HG02623 (cell line): ENCODE measurements around the gene EXOC4.
"Not testable (repeated sequence)": the region's sequence is repeated elsewhere in the genome, so short reads cannot be mapped to it uniquely, and the experiment has no call there.

Source experiments
- ATAC-seq: cut with Tn5 transposase; IDR thresholded peaks from one replicate; pipeline ENCODE4 v1.9.1; 2021; ENCODE audit warnings: moderate library complexity; ENCODE audit not compliant: unreplicated experiment

Gene EXOC4

DNA sequence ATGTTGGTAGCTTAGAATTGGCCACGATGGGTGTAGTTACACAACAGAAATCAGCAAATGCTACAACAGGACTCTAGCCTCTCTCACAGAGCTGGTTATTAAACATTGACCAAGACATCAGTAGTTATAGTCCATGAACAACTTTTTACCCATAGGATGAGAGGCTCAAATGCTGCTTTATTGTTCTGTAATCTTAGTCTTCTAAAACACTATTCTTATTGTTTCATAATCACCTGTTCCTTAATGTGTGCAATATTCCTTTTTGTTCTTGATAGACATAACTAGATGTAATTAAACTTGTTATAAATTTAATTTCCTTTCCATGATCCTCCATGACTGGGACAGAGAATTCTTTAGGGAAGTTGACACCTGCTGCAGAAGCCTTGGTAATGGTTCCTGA is 356.9 kb downstream of the EXOC4 start:
- no peak for ATAC-seq

DNA sequence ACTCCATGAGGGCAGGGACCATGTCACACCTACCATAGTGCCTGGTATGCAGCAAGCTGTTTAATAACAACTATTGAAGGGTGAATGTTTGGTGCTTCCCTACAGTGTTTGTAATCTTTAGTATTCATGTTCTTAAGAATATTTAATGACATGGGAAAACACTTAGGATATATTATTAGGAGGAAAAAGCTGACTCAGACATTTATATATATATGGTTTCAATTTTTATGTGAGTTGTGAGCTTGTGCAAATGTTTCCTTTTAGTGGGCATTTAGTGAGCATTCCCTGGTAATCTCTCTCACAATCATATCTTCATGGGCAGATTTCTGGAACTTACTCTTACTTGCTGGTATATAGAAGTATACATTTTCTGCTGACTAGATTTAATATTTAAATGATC is 359.1 kb downstream of the EXOC4 start:
- ATAC-seq, result no peak

DNA sequence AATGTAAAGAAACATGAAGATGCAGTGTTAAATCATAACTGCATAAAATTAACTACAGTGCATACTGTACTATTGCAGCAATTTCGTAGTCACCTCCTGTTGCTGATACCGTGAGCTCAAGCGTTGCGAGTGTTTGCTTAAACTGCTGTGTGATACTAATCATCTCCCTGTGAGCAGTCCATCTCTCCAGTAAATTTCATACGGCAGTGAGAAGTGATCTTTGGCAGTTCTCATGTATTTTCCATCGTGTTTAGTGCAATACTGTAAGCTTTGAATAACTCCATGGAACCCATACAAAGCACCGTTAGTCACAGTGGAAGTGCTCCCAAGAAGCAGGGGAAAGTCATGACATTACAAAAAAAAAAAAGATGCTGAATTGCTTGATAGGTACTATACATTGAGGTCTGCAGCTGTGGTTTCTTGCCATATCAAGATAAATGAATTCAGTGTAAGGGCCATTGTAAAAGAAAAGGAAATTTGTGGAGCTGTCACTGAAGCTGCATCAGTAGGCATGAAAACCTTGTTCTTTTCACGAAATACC is 360.4 kb downstream of the EXOC4 start:
- ATAC-seq, result no peak

DNA sequence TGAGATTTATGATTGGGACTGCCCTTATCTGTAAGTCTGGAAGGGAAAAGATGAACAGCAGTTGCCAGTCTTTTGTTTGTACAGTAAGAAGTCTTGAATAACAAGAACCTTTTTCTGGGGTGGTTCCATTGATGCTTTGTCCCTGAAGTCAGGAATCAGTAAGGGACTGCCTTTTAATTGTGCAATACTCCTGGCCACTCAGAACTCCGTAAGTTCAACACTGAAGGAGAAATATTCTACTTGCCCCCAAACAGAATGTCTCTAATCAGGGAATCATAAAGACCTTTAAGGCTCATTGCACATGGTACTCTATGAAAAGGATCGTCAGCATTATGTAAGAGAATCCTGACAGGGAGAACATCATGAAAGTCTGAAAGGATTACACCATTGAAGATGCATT is 361.4 kb downstream of the EXOC4 start:
- ATAC-seq, result no peak

DNA sequence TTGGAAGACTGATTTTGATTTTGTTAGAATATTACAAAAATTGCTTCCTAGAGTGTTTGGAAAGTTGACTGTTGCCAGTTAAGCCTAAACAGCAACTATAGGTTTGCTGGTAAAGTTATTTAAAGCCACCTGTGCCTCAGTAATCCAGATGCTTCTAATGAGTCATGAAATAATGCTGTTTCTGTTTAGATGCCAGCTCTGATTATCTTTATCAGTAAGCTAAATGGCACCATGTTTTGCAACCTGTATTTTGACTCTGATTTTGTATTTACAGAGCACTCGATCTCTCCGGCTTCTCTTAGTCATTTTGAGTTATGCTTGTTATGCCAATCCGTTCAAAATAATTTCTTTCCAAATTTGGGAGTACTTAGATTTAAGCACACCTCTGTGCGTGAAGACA is 366.1 kb downstream of the EXOC4 start:
- ATAC-seq, result no peak

DNA sequence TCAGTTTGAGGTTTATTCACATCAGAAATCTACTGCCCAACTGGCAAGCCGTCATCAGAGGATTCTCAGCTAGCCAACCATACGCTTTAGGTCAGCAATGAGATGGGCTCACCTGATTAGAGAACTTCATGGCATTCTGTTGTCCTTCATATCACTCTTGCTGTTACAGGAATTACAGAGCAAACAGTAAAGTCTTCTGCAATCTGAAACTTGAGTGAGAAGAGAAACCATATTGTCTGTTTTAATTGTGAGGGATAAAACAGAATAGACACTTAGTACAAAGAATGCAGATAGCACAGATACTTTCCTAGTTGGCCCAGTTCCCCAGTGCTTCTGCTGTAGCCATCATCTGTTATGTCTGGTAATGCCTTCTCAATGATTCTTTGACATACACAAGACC is 366.6 kb downstream of the EXOC4 start:
- ATAC-seq, result no peak

DNA sequence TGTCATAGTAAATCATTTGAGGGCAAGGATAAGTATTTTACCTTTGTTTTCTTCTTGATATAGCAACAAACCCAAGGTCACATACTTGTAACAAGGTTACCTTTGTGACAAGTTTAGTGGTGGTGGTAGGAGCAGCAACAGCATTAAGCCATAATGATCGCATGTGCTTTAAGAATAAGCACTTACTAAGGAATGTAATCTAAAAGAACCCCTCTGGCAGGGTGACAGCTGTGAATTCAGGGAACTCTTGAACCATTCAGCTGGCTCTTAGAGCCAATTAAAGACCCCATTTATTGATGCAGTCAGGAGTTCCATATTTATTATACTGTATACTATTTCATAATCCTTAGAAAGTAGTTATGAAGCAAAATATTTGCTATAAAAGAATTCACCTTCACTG is 370.8 kb downstream of the EXOC4 start:
- no peak for ATAC-seq

DNA sequence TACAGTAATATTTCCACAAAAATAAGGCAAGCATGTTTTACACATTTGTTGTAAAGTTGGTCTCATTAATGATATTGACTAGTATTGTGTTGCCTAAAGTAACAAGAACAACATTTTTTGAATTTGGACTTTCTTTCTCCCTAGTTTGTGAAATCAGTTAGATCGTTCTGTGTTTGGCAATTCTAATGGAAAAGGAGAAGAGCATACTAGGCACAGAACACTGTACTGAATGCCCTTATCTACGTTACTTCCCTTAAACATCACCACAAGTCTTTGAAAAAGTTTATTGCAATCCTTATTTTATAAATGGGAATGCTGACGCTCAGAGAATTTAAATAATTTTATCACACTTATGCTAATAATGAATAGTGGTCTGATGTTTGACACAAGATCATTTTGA is 372.2 kb downstream of the EXOC4 start:
- ATAC-seq, result no peak

DNA sequence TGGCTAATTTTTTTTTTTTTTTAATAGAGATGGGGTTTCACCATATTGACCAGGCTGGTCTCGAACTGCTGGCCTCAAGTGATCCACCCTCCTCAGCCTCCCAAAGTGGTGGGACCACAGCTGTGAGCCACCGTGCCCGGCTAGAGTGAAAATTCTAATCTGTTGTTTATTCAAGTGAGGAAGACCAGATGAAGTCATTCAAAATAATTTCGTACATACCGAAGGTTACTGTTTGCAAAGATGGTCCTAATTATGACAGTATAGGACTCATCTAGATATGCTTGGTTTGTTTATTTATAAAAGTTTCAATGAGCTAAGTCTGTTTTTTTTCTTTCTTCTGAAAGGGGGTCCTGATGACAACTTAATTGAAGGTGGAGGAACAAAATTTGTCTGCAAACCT is 376.8 kb downstream of the EXOC4 start:
- ATAC-seq, result no peak

DNA sequence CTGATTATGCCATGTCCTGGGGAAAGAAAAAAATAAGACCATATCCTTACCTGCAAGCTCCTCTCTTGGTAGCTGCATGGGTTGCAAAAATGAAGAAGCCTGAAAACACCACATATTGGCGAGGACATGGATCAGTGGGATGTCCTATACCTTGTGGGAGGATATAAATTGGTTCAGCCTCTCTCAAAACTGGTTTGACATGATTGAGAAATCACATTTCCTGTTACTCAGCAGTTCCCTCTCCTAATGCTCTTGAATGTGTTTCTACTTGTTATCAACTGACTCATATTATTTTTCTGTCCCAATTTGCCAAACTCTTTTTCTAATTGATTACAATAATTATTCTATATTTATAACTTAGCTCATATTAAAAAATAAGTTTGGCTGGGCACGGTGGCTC is 380.2 kb downstream of the EXOC4 start:
- ATAC-seq, result no peak

DNA sequence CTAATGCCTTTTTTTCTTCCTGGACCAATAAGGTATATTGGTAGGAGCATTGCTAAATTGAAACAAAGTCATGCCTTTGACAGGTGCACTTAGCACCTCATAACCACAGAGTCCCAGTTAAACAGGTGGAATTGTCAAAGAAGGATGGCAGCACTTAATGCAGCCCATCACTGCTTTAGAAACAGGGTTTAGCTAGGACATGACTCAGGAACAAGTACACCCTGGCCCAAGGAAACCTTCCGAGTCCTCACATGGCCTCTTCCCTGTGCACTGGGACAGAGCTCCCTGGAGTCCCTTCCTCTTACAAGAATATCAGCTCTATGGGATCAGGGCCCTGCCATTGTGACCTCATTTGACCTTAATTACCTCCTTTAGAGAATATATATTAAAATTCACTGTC is 382.7 kb downstream of the EXOC4 start:
- no peak for ATAC-seq

DNA sequence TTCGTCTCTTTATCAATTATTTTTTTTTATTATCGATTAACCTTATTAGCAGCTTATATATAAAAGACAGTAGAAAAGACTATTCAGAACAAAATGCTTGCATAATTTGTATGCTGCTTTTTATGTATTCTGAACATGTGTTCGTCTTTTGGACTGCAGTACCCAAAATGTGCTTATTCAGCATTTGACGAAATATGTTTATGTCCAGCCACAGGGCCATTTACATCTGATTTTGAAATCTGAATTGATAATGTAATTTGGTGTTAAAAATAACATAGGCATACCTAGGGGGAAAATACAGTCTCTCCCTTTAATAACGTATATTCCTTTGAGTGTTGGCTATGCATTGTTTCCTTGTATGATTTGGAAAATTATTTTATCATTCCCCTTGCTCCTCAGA is 386.0 kb downstream of the EXOC4 start:
- no peak for ATAC-seq

DNA sequence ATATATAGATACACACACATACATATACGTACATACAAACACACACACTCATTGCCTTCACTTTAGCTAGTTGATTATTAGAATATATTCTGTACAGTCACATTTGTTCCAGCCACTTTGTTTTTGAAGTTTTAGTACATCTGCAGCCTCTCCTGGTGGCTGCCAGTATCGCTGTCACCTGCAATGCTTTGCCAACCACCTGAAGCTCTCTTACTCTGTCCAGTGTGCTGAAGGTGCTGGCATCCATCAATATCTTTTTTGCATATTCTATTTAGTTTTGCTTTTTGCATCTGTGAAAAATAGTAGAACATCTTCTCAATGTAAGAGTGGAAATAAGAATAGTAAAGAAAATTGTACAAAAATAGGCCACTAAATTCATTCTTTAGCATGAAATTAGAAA is 388.6 kb downstream of the EXOC4 start:
- no peak for ATAC-seq

DNA sequence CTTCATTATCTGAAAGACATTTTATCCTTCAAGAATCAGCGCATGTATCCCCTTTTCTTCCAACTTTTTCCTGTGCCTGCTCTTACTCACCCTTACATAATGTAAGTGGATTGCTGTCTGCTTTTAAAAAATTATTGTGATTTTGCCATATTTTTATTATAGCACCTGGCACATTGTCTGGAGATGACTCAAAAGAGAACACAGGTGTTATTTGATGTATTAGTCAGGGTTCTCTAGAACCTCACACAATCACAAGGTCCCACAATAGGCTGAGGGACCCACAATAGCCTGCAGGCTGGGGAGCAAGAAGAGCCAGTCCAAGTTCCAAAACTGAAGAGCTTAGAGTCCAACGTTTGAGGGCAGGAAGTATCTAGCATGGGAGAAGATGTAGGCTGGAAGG is 390.0 kb downstream of the EXOC4 start:
- no peak for ATAC-seq

DNA sequence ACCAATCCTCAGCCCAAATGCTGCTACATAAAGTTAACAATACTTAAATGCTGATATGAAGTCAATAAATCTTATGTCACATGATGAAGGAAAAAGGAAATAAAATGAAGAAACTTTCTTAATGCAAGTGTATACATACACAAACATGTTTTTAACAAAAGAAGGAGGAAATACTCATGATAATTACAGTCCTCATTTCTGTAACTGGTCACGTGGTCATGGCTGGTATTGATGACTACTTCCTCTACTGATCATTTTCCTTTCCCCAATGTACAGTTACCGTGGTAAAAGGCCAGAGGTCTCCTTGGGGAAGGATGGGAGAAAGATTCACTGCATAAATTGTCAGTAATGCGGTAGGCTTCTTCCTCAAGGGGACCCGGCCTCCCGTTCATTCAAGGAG is 390.8 kb downstream of the EXOC4 start:
- ATAC-seq, result not testable (repeated sequence)

DNA sequence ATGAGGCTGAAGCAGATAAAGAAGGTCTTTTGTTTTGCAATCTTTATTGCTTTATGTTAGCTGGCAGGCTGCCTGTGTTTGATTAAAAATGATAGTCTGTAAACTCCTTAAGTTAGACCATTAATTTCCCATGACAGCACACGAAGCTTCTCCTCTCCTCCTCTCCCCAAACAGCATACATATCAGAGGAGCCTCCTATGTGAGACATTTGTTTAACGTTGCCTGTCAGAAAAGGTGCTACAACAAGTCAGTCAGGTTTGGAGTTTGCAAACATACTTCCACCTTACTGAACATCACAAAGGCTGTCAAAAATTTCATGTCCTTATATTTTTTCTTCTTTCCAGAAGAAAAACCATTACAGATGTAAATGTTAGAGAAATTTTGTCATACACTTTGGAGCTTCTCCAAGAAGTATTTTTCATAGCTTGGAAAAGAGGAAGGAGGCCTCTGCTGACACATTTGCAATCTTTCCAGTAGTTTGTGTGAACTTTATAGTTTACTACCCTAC is 393.1 kb downstream of the EXOC4 start:
- ATAC-seq, result no peak

DNA sequence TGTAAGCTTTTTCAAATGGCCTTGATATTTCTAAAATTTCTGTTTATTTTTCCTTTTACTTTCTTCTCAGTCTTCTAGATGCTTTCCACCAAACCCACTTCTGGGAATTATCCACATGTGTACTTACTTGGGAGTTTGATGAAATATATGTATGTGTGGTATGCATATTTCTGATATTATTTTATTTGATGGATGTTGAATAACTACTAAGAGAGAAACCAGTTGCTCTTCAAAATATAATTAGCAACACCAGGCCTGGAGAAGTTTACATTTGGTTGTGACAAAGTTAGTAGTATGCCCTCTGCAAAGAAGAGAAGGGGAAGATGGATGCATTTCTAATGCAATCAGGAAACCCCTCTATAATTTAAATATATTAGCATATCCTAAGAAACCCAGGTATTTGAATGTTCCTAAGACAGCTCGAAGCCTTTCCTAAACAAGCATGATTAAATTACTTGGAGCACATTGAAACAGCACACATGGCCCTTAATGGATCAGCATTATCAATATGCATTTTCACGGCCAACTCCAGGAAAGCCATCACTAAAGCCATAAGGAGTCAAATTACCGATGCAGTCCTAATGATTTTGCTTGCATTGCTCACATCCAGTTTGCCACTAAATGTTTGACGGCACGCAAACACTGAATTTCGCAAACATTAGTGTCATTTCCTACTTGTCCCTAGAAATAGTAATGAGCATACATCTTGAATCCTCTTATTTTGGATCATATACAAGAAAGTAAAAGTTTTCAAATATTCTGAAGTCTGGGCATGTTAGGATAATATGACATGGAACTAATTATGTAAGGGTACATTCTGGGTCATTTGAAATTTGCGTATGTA is 393.8 kb downstream of the EXOC4 start:
- no peak for ATAC-seq

DNA sequence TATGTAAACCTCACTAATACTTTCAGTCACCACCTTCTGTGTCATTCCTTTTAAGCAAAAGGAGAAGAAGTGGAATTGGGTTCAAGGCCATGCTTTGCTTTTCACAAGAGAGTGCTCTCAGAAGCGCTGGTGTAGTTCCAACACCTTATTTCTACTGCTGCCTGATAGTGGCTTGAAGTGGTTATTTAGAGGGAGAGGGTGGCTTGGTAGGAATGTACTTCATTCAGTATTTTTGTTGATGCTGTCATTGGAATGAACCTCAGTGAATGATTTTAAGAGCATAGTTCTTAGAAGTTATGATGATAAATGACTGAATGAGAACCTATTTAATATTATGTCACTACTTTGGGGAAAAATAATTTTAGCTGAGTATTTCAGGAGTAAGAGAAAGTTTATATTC is 396.7 kb downstream of the EXOC4 start:
- ATAC-seq, result no peak

DNA sequence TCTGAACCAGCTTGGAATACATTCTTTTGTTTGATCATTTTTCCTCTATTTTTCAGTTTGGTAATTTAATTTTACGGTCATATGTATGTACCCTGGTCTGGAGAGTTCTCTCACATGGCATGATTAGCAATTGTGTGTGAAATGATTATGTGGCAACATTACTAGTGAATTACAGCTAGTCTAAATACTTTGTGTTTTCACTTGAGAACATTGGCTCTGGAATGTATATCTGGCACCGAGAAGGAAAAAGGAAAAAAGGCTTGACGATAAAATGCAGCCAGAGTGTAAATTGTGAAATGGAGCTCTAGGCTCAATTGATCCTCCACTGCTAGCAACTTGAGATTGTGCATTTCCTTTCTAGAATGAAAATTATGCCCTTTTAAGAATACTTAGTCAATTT is 397.2 kb downstream of the EXOC4 start:
- ATAC-seq, result no peak

DNA sequence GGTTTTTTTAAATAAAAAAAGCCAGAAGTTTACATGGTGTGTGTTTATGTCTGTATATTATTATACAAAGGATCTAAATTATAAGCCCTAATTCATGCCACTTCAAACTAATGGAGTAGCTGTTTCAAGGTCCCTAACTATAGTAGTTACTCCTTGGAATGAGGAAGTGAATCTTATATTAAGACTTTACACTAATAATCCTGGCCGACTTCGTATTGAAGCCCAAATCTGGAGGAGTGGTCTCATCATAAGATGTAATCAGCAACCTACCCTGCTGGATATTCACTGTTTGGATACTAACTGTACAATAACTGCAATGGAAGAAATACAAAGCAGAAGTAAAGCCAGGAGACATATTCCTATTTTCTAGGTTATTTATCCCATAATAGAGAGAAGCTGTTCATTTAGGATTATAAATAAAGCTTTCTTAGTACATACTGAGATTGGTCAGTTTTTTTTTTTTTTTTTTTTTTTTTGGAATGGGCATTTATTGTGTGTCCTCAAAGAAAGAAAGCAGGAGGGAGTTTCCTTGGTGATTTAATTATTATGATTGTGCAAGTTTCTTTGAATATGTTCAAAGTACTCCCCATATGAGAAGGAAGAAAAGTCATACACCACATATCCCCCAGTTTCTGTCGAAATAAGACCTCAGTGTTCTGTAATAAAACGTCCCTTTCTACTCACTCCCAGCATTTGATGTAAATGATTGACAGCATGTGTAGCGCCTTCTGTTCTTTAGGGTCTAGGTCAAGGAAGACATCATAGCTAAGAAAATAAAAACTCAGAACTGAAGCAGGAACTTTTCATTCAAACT is 397.8 kb downstream of the EXOC4 start:
- no peak for ATAC-seq

DNA sequence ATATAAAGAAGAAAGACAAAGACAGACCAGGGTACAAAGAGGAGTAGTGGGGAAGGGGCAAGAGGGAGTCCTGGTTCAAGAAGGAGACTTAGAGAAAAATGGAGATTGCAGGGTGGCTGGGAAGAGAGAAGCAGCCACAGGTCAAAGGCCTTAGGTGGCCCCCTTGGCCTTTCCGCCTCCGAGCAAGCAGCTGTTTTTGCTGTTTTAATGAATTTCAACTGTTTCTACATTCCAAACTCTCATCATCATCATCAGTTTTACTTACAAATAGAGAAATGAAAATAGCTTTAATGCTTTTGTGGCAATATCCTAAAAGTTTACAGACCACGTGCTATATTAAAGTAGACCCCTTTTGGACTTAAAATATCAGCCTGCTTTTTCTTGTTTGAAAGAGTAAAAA is 399.7 kb downstream of the EXOC4 start:
- no peak for ATAC-seq

DNA sequence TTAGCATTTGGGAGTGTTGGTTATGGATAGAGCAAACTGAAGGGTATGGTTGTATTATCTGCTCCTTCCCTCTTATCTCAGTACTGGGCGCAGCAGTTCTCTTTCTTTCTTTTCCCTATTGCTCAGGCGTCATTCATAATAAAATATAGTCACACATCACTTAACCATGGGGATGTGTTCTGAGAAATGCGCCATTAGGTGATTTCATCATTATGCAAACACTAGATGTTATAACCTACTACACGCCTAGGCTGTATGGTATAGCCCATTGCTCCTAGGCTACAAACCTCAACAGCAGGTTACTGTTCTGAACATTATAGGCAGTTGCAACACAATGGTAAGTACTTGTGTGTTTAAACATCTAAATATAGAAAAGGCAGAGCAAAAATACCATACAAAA is 401.7 kb downstream of the EXOC4 start:
- no peak for ATAC-seq
